K562 (cell line): ENCODE measurements around the gene RCC1. TPM values are rescaled to one million over a fixed set of nuclear protein-coding genes. Genes with fewer than 3 reads are reported as not detected.
A peak's percentile ranks its signal among the peaks of the same experiment; 100 is the strongest.

Experiments used
- ATAC-seq: fragments of 200-7000 bp; cut with Tn5 transposase; 3 replicates; pipeline ENCODE4 v1.9.1; 2020; ENCODE audit warnings: moderate library complexity
- BruUV-seq: library from RNA; stranded (reverse); fragments of 400-500 nt; replicated peaks from 2 replicates; lab custom pipeline; 2021; lab: Mats Ljungman, UMichigan
- CTCF ChIA-PET: fragments of 300-600 bp; formaldehyde crosslinking; extraction: SDS; loops from one replicate; lab custom pipeline; 2021; ENCODE audit warnings: low intra/inter-chr PET ratio; lab: Yijun Ruan, JAX
- POLR2A ChIA-PET: fragments of 300-600, 350-650 bp; sonication (Branson Sonifier 250); formaldehyde crosslinking; extraction: SDS; loops from one replicate; lab custom pipeline; 2021; ENCODE audit warnings: antibody characterized with exemption, inconsistent platforms; lab: Yijun Ruan, JAX
- DNase-seq, 4 experiments: peaks; one replicate each; pipeline versions ENCODE4 v3.0.0 to v3.0.0-alpha.2; 2011 to 2018; ENCODE audit warnings: low spot score in 3 of 4, mixed read lengths in 3 of 4; ENCODE audit errors: extremely low read depth in 1 of 4
- FAIRE-seq: peaks from 2 replicates; lab custom pipeline; 2011; peaks lifted over from hg19 to GRCh38; lab: Jason Lieb, UNC
- H2AFZ ChIP-seq: 2 replicates; pipeline ENCODE4 v1.6.0; 2011; ENCODE audit warnings: low read depth, low read length, control low read depth, inconsistent platforms
- H3K27ac ChIP-seq: fragments of 200-600 bp; 3 replicates; pipeline ENCODE4 v1.8.0; 2011; ENCODE audit warnings: low read depth, mild to moderate bottlenecking, control low read depth, inconsistent platforms, low read length, moderate library complexity, mixed read lengths; ENCODE audit errors: extremely low read depth
- H3K27me3 ChIP-seq, 2 experiments: fragments of 300-600 bp in 1 of 2; 2 replicates in 1 of 2; 3 replicates in 1 of 2; pipeline versions ENCODE4 v1.6.0 to v1.8.0; 2011; ENCODE audit warnings: inconsistent platforms in 2 of 2, low read length in 2 of 2, mild to moderate bottlenecking in 1 of 2, mixed read lengths in 1 of 2, moderate library complexity in 1 of 2; ENCODE audit not compliant: control insufficient read depth in 2 of 2, insufficient read depth in 2 of 2
- H3K36me3 ChIP-seq: fragments of 300-600 bp; 3 replicates; pipeline ENCODE4 v1.8.0; 2011; ENCODE audit warnings: mild to moderate bottlenecking, low read length, inconsistent platforms; ENCODE audit not compliant: control insufficient read depth, insufficient read depth
- H3K4me1 ChIP-seq, 2 experiments: fragments of 200-600 bp in 1 of 2; replicated peaks in 1 of 2; 2 replicates in 1 of 2; 3 replicates in 1 of 2; pipeline versions ENCODE4 v1.5.1 to v1.8.0; 2011; ENCODE audit warnings: inconsistent platforms in 2 of 2, low read length in 2 of 2, mild to moderate bottlenecking in 1 of 2, mixed read lengths in 1 of 2, moderate library complexity in 1 of 2; ENCODE audit not compliant: control insufficient read depth in 2 of 2, insufficient read depth in 2 of 2
- H3K4me2 ChIP-seq: 2 replicates; pipeline ENCODE4 v1.6.1; 2011; ENCODE audit warnings: low read length, control low read depth, inconsistent platforms, mixed read lengths; ENCODE audit not compliant: insufficient read depth
- H3K4me3 ChIP-seq: fragments of 200-600 bp; sonication (generic), shearing (Covaris generic); 2 replicates; pipeline ENCODE4 v1.5.1; 2016; ENCODE audit warnings: control low read depth, inconsistent platforms
- H3K79me2 ChIP-seq: fragments of 200-600 bp; 3 replicates; pipeline ENCODE4 v1.8.0; 2011; ENCODE audit warnings: low read length, inconsistent platforms; ENCODE audit not compliant: control insufficient read depth, insufficient read depth
- H3K9ac ChIP-seq, 2 experiments: 2 replicates each; pipeline versions ENCODE4 v1.6.0 to v1.6.1; 2011; ENCODE audit warnings: low read depth in 2 of 2, low read length in 2 of 2, control low read depth in 1 of 2, inconsistent platforms in 1 of 2, mild to moderate bottlenecking in 1 of 2, mixed read lengths in 1 of 2; ENCODE audit not compliant: insufficient read depth in 1 of 2
- H3K9me1 ChIP-seq: one replicate; pipeline ENCODE4 v1.6.0; 2011; ENCODE audit warnings: inconsistent platforms, mild to moderate bottlenecking, low read length, moderate library complexity; ENCODE audit not compliant: control insufficient read depth, insufficient read depth
- H3K9me3 ChIP-seq: replicated peaks from 2 replicates; pipeline ENCODE4 v1.5.1; 2011; ENCODE audit warnings: low read depth, low read length, inconsistent platforms; ENCODE audit not compliant: control insufficient read depth, insufficient read depth
- H4K20me1 ChIP-seq: replicated peaks from 2 replicates; pipeline ENCODE4 v1.6.1; 2011; ENCODE audit warnings: low read length, inconsistent platforms, mixed read lengths; ENCODE audit not compliant: control insufficient read depth, insufficient read depth
- ATF1 ChIP-seq, 2 experiments: fragments of 450-650 bp in 1 of 2; IDR thresholded peaks; 2 replicates each; pipeline ENCODE4 v1.6.1; 2016; ENCODE audit warnings: missing compliant biosample characterization in 1 of 2, missing genetic modification characterization in 1 of 2
- CREB1 ChIP-seq, 2 experiments: sonication (generic) in 1 of 2; formaldehyde crosslinking in 1 of 2; IDR thresholded peaks; 2 replicates each; pipeline versions ENCODE4 v1.6.1 to v1.8.0; 2012 to 2022; ENCODE audit warnings: inconsistent platforms in 1 of 2, mild to moderate bottlenecking in 1 of 2, missing genetic modification reagents in 1 of 2, moderate library complexity in 1 of 2
- ETS2 ChIP-seq: IDR thresholded peaks from 2 replicates; pipeline ENCODE4 v1.6.1; 2016; ENCODE audit warnings: borderline replicate concordance, missing genetic modification characterization, mild to moderate bottlenecking, moderate library complexity, missing compliant biosample characterization; ENCODE audit not compliant: poor library complexity, severe bottlenecking
- FOXK1 ChIP-seq: sonication (generic); formaldehyde crosslinking; IDR thresholded peaks from 2 replicates; pipeline ENCODE4 v1.8.0; 2022; ENCODE audit warnings: missing genetic modification reagents, mild to moderate bottlenecking, borderline replicate concordance
- HEY1 ChIP-seq: fragments of 250-450 bp; sonication (Bioruptor Pico); IDR thresholded peaks from 2 replicates; pipeline ENCODE4 v1.5.0; 2020; ENCODE audit warnings: mild to moderate bottlenecking, moderate library complexity, borderline replicate concordance
- HNRNPUL1 ChIP-seq: fragments of 200-400 bp; formaldehyde crosslinking; IDR thresholded peaks from 2 replicates; pipeline ENCODE4 v1.6.1; 2017; ENCODE audit warnings: low read length
- KDM1A ChIP-seq, 2 experiments: fragments of 450-650 bp; IDR thresholded peaks; 2 replicates each; pipeline ENCODE4 v1.6.1; 2016; ENCODE audit warnings: mild to moderate bottlenecking in 2 of 2
- LARP7 ChIP-seq: fragments of 450-650 bp; IDR thresholded peaks from 2 replicates; pipeline ENCODE4 v1.6.1; 2016
- LCOR ChIP-seq: sonication (generic); formaldehyde crosslinking; IDR thresholded peaks from 2 replicates; pipeline ENCODE4 v1.8.0; 2022; ENCODE audit warnings: mild to moderate bottlenecking, missing genetic modification reagents
- LEF1 ChIP-seq: fragments of 450-650 bp; IDR thresholded peaks from 2 replicates; pipeline ENCODE4 v1.6.1; 2016; ENCODE audit warnings: mild to moderate bottlenecking
- MIER1 ChIP-seq: fragments of 450-650 bp; IDR thresholded peaks from 2 replicates; pipeline ENCODE4 v1.6.1; 2016; ENCODE audit warnings: antibody characterized with exemption, mild to moderate bottlenecking, low read depth
- MXI1 ChIP-seq: IDR thresholded peaks from 2 replicates; pipeline ENCODE4 v1.6.1; 2011; ENCODE audit warnings: low read depth, mild to moderate bottlenecking, improper control_type of control experiment, low read length
- NCOA4 ChIP-seq: fragments of 450-650 bp; IDR thresholded peaks from 2 replicates; pipeline ENCODE4 v1.6.1; 2018; ENCODE audit warnings: mild to moderate bottlenecking; ENCODE audit not compliant: partially characterized antibody
- NFIX ChIP-seq: fragments of 250-450 bp; sonication (Bioruptor Pico); IDR thresholded peaks from 2 replicates; pipeline ENCODE4 v1.4.0; 2020; ENCODE audit warnings: low read depth, mild to moderate bottlenecking, moderate library complexity
- NKRF ChIP-seq: fragments of 450-650 bp; IDR thresholded peaks from 2 replicates; pipeline ENCODE4 v1.6.1; 2016; ENCODE audit warnings: borderline replicate concordance
- PHB2 ChIP-seq: fragments of 450-650 bp; IDR thresholded peaks from 2 replicates; pipeline ENCODE4 v1.6.1; 2017; ENCODE audit warnings: low read depth
- SAFB ChIP-seq: fragments of 200-400 bp; formaldehyde crosslinking; IDR thresholded peaks from 2 replicates; pipeline ENCODE4 v1.6.1; 2017; ENCODE audit warnings: low read depth, low read length, borderline replicate concordance
- SMARCC2 ChIP-seq: fragments of 450-650 bp; IDR thresholded peaks from 2 replicates; pipeline ENCODE4 v1.6.1; 2017; ENCODE audit warnings: antibody characterized with exemption, moderate library complexity, mild to moderate bottlenecking, low read depth
- SUPT5H ChIP-seq: fragments of 450-650 bp; IDR thresholded peaks from 2 replicates; pipeline ENCODE4 v1.6.1; 2016
- TEAD2 ChIP-seq: fragments of 450-650 bp; IDR thresholded peaks from 2 replicates; pipeline ENCODE4 v1.6.1; 2016; ENCODE audit warnings: missing genetic modification characterization, control low read depth, missing compliant biosample characterization
- TRIM24 ChIP-seq, 2 experiments: fragments of 450-650 bp; IDR thresholded peaks; 2 replicates each; pipeline ENCODE4 v1.6.1; 2016
- U2AF2 ChIP-seq: fragments of 200-400 bp; formaldehyde crosslinking; optimal IDR thresholded peaks from 2 replicates; pipeline ENCODE3; 2017; ENCODE audit warnings: low read depth, mild to moderate bottlenecking, low read length
- ZKSCAN1 ChIP-seq: fragments of 150-350 bp; IDR thresholded peaks from 2 replicates; pipeline ENCODE4 v1.6.1; 2016; ENCODE audit warnings: low read depth, low read length
- ZNF668 ChIP-seq: fragments of 250-450 bp; sonication (Bioruptor Pico); IDR thresholded peaks from 2 replicates; pipeline ENCODE4 v1.8.0; 2022; ENCODE audit warnings: mild to moderate bottlenecking, inconsistent platforms
- ZSCAN29 ChIP-seq: fragments of 450-650 bp; IDR thresholded peaks from 2 replicates; pipeline ENCODE4 v1.6.1; 2017
- WGBS: fragments of 100-300 bp; shearing (Covaris generic); methylation state at CpG from one replicate; pipeline ENCODE4 v1.1.6; 2016; ENCODE audit warnings: low coverage, mixed read lengths; ENCODE audit not compliant: insufficient coverage; ENCODE audit errors: missing lambda C conversion rate; 5-methylcytosine and 5-hydroxymethylcytosine counted together
- in situ Hi-C: fragments of 300-500 bp; cut with MboI; formaldehyde crosslinking; loops from 4 replicates; pipeline ENCODE4 v1.15.0; 2018; ENCODE audit warnings: inconsistent platforms, mixed read lengths
- intact Hi-C: fragments of 100-400 bp; cut with micrococcal nuclease; formaldehyde crosslinking; loops from 2 replicates; pipeline ENCODE4 v1.14.2; 2022
- polyA plus RNA-seq, 8 experiments: library from polyadenylated mRNA; depleted of rRNA in 4 of 8; stranded (reverse) in 5 of 8; unstranded in 3 of 8; fragments of >200 nt; fragmentation: Nextera tagmentation in 2 of 8; fragmentation: Illumina TruSeq in 1 of 8; extraction: Ambion mirVana in 2 of 8; extraction: Trizol in 1 of 8; gene quantifications; 2 replicates each; pipeline versions ENCODE4 v1.2.1 to v1.2.3, GENCODE V29; 2011 to 2014; ENCODE audit warnings: inconsistent platforms in 1 of 8, missing spikeins in 1 of 8
- total RNA-seq, 7 experiments: library from RNA; depleted of rRNA in 6 of 7; stranded (reverse); fragments of >200 nt in 6 of 7; fragmentation: Illumina TruSeq in 2 of 7; extraction: Trizol in 2 of 7; gene quantifications; 2 replicates each; pipeline versions ENCODE4 v1.2.1 to v1.2.3, GENCODE V29; 2011 to 2021; ENCODE audit warnings: low replicate concordance in 1 of 7

Gene RCC1
- total and polyA plus RNA-seq, 9 of the 15 experiments (the other 6 are each of a cell fraction or from before 2014, with no cell fraction given), result 16.4 to 202 (median 107) TPM

- peaks cover 45% of the 10 kb centered on the region for H3K79me2 ChIP-seq
- H3K36me3 ChIP-seq, result peaks cover 35% of the 10 kb centered on the region; the same call in 2 of the 3 replicates
- CTCF ChIA-PET, result interaction anchor here (0.6 to 4.6 kb wide), 7 partner anchors 37 to 360 kb away, joined by 3 to 56 read pairs (median 4); no protein-coding TSS in a partner anchor
- H4K20me1 ChIP-seq, result peaks cover 27% of the 10 kb centered on the region
- H3K27me3 ChIP-seq, result no peaks in the 10 kb centered on the region
- intact Hi-C loops (loop anchor here (5.0 kb wide), 4 partner anchors 110 to 1025 kb away; partner anchors contain the start of genes PHACTR4 and WASF2), in situ Hi-C loops (loop anchor here (5.0 kb wide), 1 partner anchor 85 kb away; no protein-coding TSS in a partner anchor)
- POLR2A ChIA-PET, result interaction anchor here (0.6 to 13.0 kb wide), 6 partner anchors 8 to 386 kb away, joined by 3 to 201 read pairs (median 15); partner anchors contain the start of genes RCC1 and RNU11
- FAIRE-seq (peak; percentile 23), ATAC-seq (no peak), DNase-seq (peak in 1 of 4 experiments; percentile 52)
- no peaks in the 10 kb centered on the region for H3K9me3 ChIP-seq
- TSS peak; percentile 72 for BruUV-seq
- peaks cover 5% of the 10 kb centered on the region for H3K9me1 ChIP-seq
- peak overlapping the region; percentile 99 for H3K27ac ChIP-seq
- no peak overlapping the region for H2AFZ ChIP-seq
- peak overlapping the region; percentile 74 for H3K4me3 ChIP-seq
- peaks cover 46 to 47% of the 10 kb centered on the region in 2 experiments for H3K4me1 ChIP-seq
- 15% methylated on average over 7 of the region's 7 CpGs for WGBS
- H3K9ac ChIP-seq, result peak overlapping the region; percentile 93 to 98; a peak in 1 of 4 replicates
- peak overlapping the region; percentile 67 for H3K4me2 ChIP-seq
- TF ChIP-seq LARP7 (no peak), LCOR (CRISPR knock-in tag) (peak; percentile 44; the same call in 1 of the 2 replicates), TEAD2 (tag) (no peak), ATF1 (CRISPR knock-in tag; IDR thresholded peaks at IDR 0.05) (no peak), ATF1 (tag; IDR thresholded peaks at IDR 0.05) (no peak), MIER1 (no peak), NCOA4 (no peak), ZSCAN29 (no peak), NFIX (CRISPR knock-in tag) (no peak), SAFB (no peak), MXI1 (no peak), ETS2 (tag) (no peak), U2AF2 (no peak), NKRF (peak; percentile 57), FOXK1 (CRISPR knock-in tag) (no peak), ZKSCAN1 (no peak), KDM1A (IDR thresholded peaks at IDR 0.05) (0 out of 4 replicates have a peak, but pooled peaks of 1 of the 2 experiments have one; percentile 3), LEF1 (no peak), SUPT5H (0 out of 2 replicates have a peak, but pooled peaks have one; percentile 1), ZNF668 (CRISPR knock-in tag) (no peak), HNRNPUL1 (0 out of 2 replicates have a peak, but pooled peaks have one; percentile 71), CREB1 (IDR thresholded peaks at IDR 0.05) (0 out of 2 replicates have a peak, but pooled peaks have one; percentile 4), CREB1 (CRISPR knock-in tag; IDR thresholded peaks at IDR 0.05) (no peak), TRIM24 (IDR thresholded peaks at IDR 0.05) (no peak), HEY1 (CRISPR knock-in tag) (0 out of 2 replicates have a peak, but pooled peaks have one; percentile 56), PHB2 (no peak), SMARCC2 (no peak)
Measured at GRCh38 chr1:28517649-28517999, 11.8 kb downstream of the RCC1 start.
